ENCODE results near the gene TLCD3B. TPM values are rescaled to one million over a fixed set of nuclear protein-coding genes. Genes with fewer than 3 reads are reported as not detected.
A peak's percentile ranks its signal among the peaks of the same experiment; 100 is the strongest.

Gene TLCD3B
- total and polyA plus RNA-seq, 3 donors from 2014 or later: 51.8 to 194 (median 82.7) TPM

- Histone ChIP-seq H3K4me1 (peaks cover 43% of the 10 kb centered on the region), H3K36me3 (ENCODE audit: low read depth, missing control alignments) (no peaks in the 10 kb centered on the region), H3K27ac (peak overlapping the region; percentile 61 to 68), H3K4me3 (no peak overlapping the region), H3K27me3 (no peaks in the 10 kb centered on the region), H3K9me3 (no peaks in the 10 kb centered on the region)
- peak; percentile 9 to 43 (median 21) for TF ChIP-seq CTCF (IDR thresholded peaks at IDR 0.05)
- TF ChIP-seq POLR2A (IDR thresholded peaks at IDR 0.05): no peak
- intact Hi-C loops (cut with DNase I; ENCODE audit: low total_unique reads): no loop called here
- DNase-seq: no peak
- 81% methylated on average over 11 to 17 of the region's 17 CpGs for WGBS, 2 donors
Measured at GRCh38 chr16:30068750-30069610, 37.9 kb upstream of the TLCD3B start.

GRCh38 chr16:30068333-30068732, 37.3 kb upstream of the TLCD3B start:
- no peak for DNase-seq
- Histone ChIP-seq H3K4me3 (no peak overlapping the region), H3K27ac (peak overlapping the region; percentile 61 to 68), H3K36me3 (ENCODE audit: low read depth, missing control alignments) (no peaks in the 10 kb centered on the region), H3K4me1 (peaks cover 49% of the 10 kb centered on the region), H3K9me3 (no peaks in the 10 kb centered on the region), H3K27me3 (no peaks in the 10 kb centered on the region)
- TF ChIP-seq POLR2A (IDR thresholded peaks at IDR 0.05): no peak
- no peak for TF ChIP-seq CTCF (IDR thresholded peaks at IDR 0.05)
- WGBS, 2 donors: 82 to 84% methylated on average over 8 to 9 of the region's 9 CpGs
- intact Hi-C loops (cut with DNase I; ENCODE audit: low total_unique reads): no loop called here

GRCh38 chr16:30067584-30067916, 36.5 kb upstream of the TLCD3B start:
- intact Hi-C loops (cut with DNase I; ENCODE audit: low total_unique reads): no loop called here
- peak overlapping the region in 1 of 2 donors; percentile 89 for H3K4me3 ChIP-seq
- 61 to 72% methylated on average over 6 of the region's 6 CpGs for WGBS, 2 donors
- TF ChIP-seq CTCF (IDR thresholded peaks at IDR 0.05) (no peak), POLR2A (IDR thresholded peaks at IDR 0.05) (no peak)
- no peaks in the 10 kb centered on the region for H3K27me3 ChIP-seq
- H3K27ac ChIP-seq: peak overlapping the region in 1 of 2 donors; percentile 93
- peaks cover 49% of the 10 kb centered on the region for H3K4me1 ChIP-seq
- no peaks in the 10 kb centered on the region for H3K36me3 ChIP-seq (ENCODE audit: low read depth, missing control alignments)
- DNase-seq: no peak
- no peaks in the 10 kb centered on the region for H3K9me3 ChIP-seq

- no peak for DNase-seq
- Histone ChIP-seq H3K27ac (peak overlapping the region; percentile 93 to 96), H3K9me3 (no peaks in the 10 kb centered on the region), H3K4me1 (peaks cover 49% of the 10 kb centered on the region), H3K36me3 (ENCODE audit: low read depth, missing control alignments) (no peaks in the 10 kb centered on the region), H3K4me3 (peak overlapping the region; percentile 77 to 89), H3K27me3 (no peaks in the 10 kb centered on the region)
- TF ChIP-seq POLR2A (IDR thresholded peaks at IDR 0.05): no peak
- no peak for TF ChIP-seq CTCF (IDR thresholded peaks at IDR 0.05)
- intact Hi-C loops (cut with DNase I; ENCODE audit: low total_unique reads): no loop called here
- 27% methylated on average over 10 to 21 of the region's 21 CpGs for WGBS, 2 donors
Measured at GRCh38 chr16:30066761-30067583, 35.9 kb upstream of the TLCD3B start.
